NCI-H2081 (cell line): ENCODE data around the gene TCP11L1.
A peak's percentile ranks its signal among the peaks of the same experiment; 100 is the strongest.
"Not testable (repeated sequence)": the region's sequence is repeated elsewhere in the genome, so short reads cannot be mapped to it uniquely, and the experiment has no call there.

Source experiments
- DNase-seq, 2 experiments: peaks; one replicate each; lab custom pipeline; 2025; lab: John Stamatoyannopoulos, UW

Gene TCP11L1

GRCh38 chr11:33029218-33029617, 10.2 kb upstream of the TCP11L1 start:
- DNase-seq: not testable (repeated sequence)

- DNase-seq: no peak
Observed at GRCh38 chr11:33033493-33033892, 5.9 kb upstream of the TCP11L1 start.

- no peak for DNase-seq
Observed at GRCh38 chr11:33035011-33035410, 4.4 kb upstream of the TCP11L1 start.

DNA sequence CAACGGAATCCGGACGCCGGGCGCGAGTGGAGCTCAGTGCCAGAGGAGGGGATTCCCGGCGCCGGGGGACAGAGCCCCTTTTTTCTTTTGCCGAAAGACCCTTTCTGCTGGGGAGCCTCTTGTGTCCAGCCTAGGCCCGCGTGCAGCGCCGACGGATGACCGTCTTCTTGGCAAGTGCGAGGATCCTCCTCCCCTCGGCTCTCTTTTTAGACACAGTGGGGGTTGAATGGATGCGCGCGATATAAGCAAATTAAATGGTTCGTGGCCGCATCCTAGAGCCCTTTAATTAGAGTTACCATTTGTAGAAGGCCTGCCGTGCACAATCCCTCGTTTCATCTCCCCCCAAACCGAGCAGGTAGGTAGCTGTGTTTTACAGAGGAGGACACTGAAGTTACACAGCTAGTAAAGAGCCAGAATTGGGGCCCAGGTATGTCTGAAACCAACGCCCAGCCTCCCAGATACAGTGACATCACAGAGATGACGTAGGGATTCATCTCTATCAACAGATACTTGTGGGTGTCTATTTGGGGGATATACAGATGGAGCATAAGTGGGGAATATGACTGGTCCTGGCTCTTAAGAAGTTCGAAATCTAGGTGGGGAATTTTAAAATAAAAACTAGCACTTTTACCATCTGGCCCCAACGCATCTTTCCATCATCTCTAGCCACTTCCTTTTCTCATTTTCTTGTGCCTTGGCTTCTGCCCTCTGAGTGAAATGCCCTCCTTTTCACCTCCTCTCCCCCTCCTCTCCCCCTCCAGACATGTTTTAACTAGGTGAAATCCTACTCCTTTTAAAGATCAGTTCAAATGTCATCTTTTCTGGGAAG, 875 bp downstream of the TCP11L1 start:
- peak in 1 of 2 experiments; percentile 34 for DNase-seq

- no peak for DNase-seq
Observed at GRCh38 chr11:33040862-33041453, 1.6 kb downstream of the TCP11L1 start.

GRCh38 chr11:33043221-33043830, 4.0 kb downstream of the TCP11L1 start:
- no peak for DNase-seq

DNA sequence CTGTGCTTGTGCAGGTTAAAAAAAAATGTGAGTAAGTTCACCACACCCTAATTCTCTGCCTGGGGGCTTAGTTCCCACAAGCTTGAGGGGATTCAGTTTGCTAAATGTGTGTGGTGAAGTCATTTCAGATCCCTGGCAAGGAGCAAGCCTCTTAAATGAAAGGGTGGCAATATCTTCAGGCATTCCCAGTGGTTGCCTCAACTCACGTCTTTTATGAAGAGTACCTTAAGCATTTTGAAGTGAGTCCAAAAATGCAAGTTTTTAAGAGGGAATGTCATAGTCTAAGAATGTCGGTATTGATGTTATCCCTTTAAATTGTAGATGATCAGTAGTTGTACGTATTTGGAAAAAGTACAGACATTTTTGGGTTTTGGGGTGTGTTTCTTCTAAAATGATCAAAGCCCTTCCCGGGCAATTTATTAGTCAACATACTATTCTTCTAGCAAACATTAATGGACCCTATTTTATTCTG, 4.9 kb downstream of the TCP11L1 start:
- DNase-seq: no peak

GRCh38 chr11:33045551-33046255, 6.3 kb downstream of the TCP11L1 start:
- DNase-seq: no peak

- DNase-seq: not testable (repeated sequence)
Observed at GRCh38 chr11:33048701-33049100, 9.3 kb downstream of the TCP11L1 start.

- peak in 1 of 2 experiments; percentile 16 for DNase-seq
Observed at GRCh38 chr11:33049565-33050408, 10.4 kb downstream of the TCP11L1 start.

- DNase-seq: no peak
Observed at GRCh38 chr11:33052231-33052630, 12.9 kb downstream of the TCP11L1 start.

- no peak for DNase-seq
Observed at GRCh38 chr11:33055375-33055774, 16.0 kb downstream of the TCP11L1 start.

DNA sequence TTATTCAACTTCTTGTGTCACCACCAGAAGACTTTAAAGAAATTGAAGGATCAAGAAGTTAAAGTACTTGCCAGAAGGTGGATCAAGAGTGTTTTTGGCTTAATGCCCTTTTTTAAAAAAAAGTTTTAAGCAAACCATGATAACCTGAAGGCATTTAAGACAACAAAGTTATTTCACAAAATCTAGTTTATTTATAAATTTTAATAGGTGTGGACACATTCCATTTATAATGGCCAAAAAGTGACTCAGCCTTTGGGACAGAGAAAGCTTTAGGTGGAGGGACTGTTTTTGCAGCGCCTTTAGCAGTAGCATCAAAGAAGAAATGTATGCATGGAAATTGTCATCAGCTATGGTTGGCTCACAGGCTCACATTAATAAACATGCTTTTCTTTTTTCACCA, 17.9 kb downstream of the TCP11L1 start:
- no peak for DNase-seq

DNA sequence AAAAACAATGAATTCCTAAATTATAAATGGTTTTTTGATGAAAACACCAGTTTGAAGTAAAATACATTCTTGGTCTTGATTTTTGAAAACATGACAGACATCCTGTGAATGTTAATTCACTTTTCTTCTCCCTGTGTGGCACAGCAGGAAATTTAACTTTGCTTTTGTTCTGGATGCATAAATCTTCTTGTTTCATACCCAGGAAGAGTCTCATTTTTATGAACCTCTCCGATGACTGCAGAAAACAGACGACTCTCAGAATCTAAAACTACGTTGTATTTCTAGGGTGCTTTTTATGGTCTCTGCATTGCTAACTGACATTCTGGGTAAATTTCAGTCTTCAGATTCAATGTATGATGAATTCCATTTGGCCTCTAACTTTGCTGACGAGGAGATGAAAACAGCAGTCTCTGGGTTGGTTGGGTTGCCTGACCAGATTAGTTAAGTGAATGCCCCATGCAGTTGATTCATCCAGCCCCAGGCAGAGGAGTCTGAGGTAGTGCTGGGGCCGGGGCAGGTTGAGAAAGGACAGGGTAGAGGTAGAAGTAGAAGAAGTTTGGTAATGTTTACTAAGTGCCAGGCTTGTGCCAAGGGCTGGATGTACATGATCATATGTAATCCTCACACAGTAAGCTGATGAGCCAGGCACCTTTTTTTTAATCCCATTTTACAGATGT, 20.1 kb downstream of the TCP11L1 start:
- DNase-seq: no peak

DNA sequence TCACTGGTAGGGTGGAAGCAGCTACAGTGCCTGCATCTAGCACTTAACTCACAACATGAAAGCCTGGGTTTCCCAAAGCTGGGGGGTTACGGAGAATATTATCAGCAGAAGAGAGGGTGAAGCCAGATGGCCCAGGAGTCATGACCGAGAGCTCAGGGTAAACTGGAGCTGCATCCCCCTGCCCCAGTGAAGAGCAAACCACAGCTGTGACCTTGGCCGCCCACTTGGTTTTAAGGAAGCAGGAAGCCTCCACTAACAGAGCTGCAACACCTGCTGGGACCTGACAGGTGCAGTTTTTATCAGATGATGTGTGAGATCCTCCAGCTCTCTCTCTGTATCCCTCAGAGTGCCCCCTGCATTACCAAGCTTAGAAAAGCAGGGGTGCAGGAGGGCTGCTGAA, 20.9 kb downstream of the TCP11L1 start:
- DNase-seq: peak in 1 of 2 experiments; percentile 37

GRCh38 chr11:33062137-33062536, 22.8 kb downstream of the TCP11L1 start:
- DNase-seq: no peak

- no peak for DNase-seq
Observed at GRCh38 chr11:33063326-33063881, 24.0 kb downstream of the TCP11L1 start.

GRCh38 chr11:33064033-33064825, 24.9 kb downstream of the TCP11L1 start:
- no peak for DNase-seq

GRCh38 chr11:33064866-33065265, 25.5 kb downstream of the TCP11L1 start:
- DNase-seq: no peak
